ENCODE measurements around the gene ZFAND4.

DNA sequence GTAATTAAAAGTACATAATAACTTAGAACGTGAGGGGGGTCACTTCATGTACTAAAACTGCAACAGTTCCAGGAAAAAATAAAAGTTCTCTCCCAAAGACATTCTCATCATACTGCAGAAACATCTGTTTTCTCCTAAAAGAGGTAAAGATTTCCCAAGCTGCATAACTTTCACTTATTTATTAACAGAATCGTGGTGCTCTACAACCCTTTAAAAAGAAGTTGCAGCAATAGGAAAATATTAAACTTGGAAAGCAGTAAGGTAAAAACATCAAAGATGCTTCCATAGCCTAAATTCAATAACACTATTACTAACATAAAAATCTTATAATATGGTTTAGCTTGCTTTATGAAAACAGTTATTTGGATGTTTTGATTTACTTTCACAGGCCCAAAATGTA is 23.3 kb downstream of the ZFAND4 start:
- TF ChIP-seq, protein P1, sequence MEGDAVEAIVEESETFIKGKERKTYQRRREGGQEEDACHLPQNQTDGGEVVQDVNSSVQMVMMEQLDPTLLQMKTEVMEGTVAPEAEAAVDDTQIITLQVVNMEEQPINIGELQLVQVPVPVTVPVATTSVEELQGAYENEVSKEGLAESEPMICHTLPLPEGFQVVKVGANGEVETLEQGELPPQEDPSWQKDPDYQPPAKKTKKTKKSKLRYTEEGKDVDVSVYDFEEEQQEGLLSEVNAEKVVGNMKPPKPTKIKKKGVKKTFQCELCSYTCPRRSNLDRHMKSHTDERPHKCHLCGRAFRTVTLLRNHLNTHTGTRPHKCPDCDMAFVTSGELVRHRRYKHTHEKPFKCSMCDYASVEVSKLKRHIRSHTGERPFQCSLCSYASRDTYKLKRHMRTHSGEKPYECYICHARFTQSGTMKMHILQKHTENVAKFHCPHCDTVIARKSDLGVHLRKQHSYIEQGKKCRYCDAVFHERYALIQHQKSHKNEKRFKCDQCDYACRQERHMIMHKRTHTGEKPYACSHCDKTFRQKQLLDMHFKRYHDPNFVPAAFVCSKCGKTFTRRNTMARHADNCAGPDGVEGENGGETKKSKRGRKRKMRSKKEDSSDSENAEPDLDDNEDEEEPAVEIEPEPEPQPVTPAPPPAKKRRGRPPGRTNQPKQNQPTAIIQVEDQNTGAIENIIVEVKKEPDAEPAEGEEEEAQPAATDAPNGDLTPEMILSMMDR (IDR thresholded peaks at IDR 0.05; ENCODE audit: insufficient read depth, low read length, poor library complexity, severe bottlenecking): no peak
- TF ChIP-seq EZH2phosphoT487 (conservative IDR thresholded peaks at IDR 0.05; ENCODE audit: low read length): no peak
